HG02610 (cell line): ENCODE results near the gene PLP1.
"Not testable (repeated sequence)": the region's sequence is repeated elsewhere in the genome, so short reads cannot be mapped to it uniquely, and the experiment has no call there.

ENCODE experiments used
- ATAC-seq: cut with Tn5 transposase; IDR thresholded peaks from one replicate; pipeline ENCODE4 v1.9.1; 2021; ENCODE audit warnings: mild to moderate bottlenecking, moderate library complexity; ENCODE audit not compliant: unreplicated experiment

The PLP1 gene

GRCh38 chrX:103776546-103776945 is at the start of gene PLP1:
PLP1 (plus strand) TSS chrX:103776840; CDS start chrX:103776996, 156 bp downstream.
- no peak for ATAC-seq

- ATAC-seq = no peak
Measured at GRCh38 chrX:103727115-103727514, 49.5 kb upstream of the PLP1 start.

GRCh38 chrX:103729015-103729414 is 47.6 kb upstream of the PLP1 start:
- no peak for ATAC-seq

- no peak for ATAC-seq
Measured at GRCh38 chrX:103730147-103730795, 46.4 kb upstream of the PLP1 start.

- no peak for ATAC-seq
Measured at GRCh38 chrX:103730796-103731493, 45.7 kb upstream of the PLP1 start.

- ATAC-seq = no peak
Measured at GRCh38 chrX:103733017-103733416, 43.6 kb upstream of the PLP1 start.

GRCh38 chrX:103734125-103734760 is 42.4 kb upstream of the PLP1 start:
- ATAC-seq = no peak

- no peak for ATAC-seq
Measured at GRCh38 chrX:103737696-103738095, 38.9 kb upstream of the PLP1 start.

- ATAC-seq = no peak
Measured at GRCh38 chrX:103739421-103739820, 37.2 kb upstream of the PLP1 start.

- no peak for ATAC-seq
Measured at GRCh38 chrX:103741879-103742278, 34.8 kb upstream of the PLP1 start.

GRCh38 chrX:103742339-103742738 is 34.3 kb upstream of the PLP1 start:
- ATAC-seq = no peak

- ATAC-seq = no peak
Measured at GRCh38 chrX:103747163-103747562, 29.5 kb upstream of the PLP1 start.

- no peak for ATAC-seq
Measured at GRCh38 chrX:103754401-103754800, 22.2 kb upstream of the PLP1 start.

GRCh38 chrX:103756736-103757135 is 19.9 kb upstream of the PLP1 start:
- no peak for ATAC-seq

- ATAC-seq = no peak
Measured at GRCh38 chrX:103758555-103758954, 18.1 kb upstream of the PLP1 start.

GRCh38 chrX:103763541-103763940 is 13.1 kb upstream of the PLP1 start:
- ATAC-seq = not testable (repeated sequence)

GRCh38 chrX:103766813-103767555 is 9.7 kb upstream of the PLP1 start:
- ATAC-seq = not testable (repeated sequence)

- ATAC-seq = no peak
Measured at GRCh38 chrX:103773445-103773844, 3.2 kb upstream of the PLP1 start.

- ATAC-seq = no peak
Measured at GRCh38 chrX:103774070-103774642, 2.5 kb upstream of the PLP1 start.

GRCh38 chrX:103779141-103779789 is 2.6 kb downstream of the PLP1 start:
- no peak for ATAC-seq
